CD4-positive, alpha-beta T cell (primary cell): ENCODE measurements around the gene NEU1. TPM values are rescaled to one million over a fixed set of nuclear protein-coding genes. Genes with fewer than 3 reads are reported as not detected.
A peak's percentile ranks its signal among the peaks of the same experiment; 100 is the strongest.
"Not testable (repeated sequence)": the region's sequence is repeated elsewhere in the genome, so short reads cannot be mapped to it uniquely, and the experiment has no call there.

Experiments used
- ATAC-seq: fragments of 200-7000 bp; cut with Tn5 transposase; one replicate; pipeline ENCODE4 v1.10.0; 2022; ENCODE audit warnings: mild to moderate bottlenecking; ENCODE audit not compliant: poor library complexity
- CTCF ChIA-PET: fragments of 350-600 bp; sonication (Branson Sonifier 250); formaldehyde crosslinking; loops from one replicate; lab custom pipeline; 2021; ENCODE audit warnings: antibody characterized with exemption, inconsistent platforms; lab: Charles Lee
- POLR2A ChIA-PET: fragments of 350-600 bp; sonication (Branson Sonifier 250); formaldehyde crosslinking; loops from one replicate; lab custom pipeline; 2021; ENCODE audit warnings: antibody characterized with exemption, inconsistent platforms; lab: Charles Lee
- DNase-seq, 14 experiments: peaks; one replicate each; pipeline ENCODE4 v3.0.0-alpha.2; 2013 to 2020; ENCODE audit warnings: mixed read lengths in 2 of 14
- H3K27ac ChIP-seq, 2 donors: one replicate each; pipeline versions ENCODE4 v1.5.1 to v1.7.0; 2013; ENCODE audit warnings: low read length in 2 of 2, low read depth in 1 of 2, mild to moderate bottlenecking in 1 of 2
- H3K27me3 ChIP-seq, 2 experiments: 1 replicate in 1 of 2; 2 replicates in 1 of 2; pipeline versions ENCODE4 v1.6.1 to v1.7.0; 2013; ENCODE audit warnings: low read length in 2 of 2, control low read depth in 1 of 2, mild to moderate bottlenecking in 1 of 2, moderate library complexity in 1 of 2; ENCODE audit not compliant: insufficient read depth in 2 of 2, control insufficient read depth in 1 of 2
- H3K36me3 ChIP-seq: one replicate; pipeline ENCODE4 v1.6.1; 2013; ENCODE audit warnings: low read length, control low read depth; ENCODE audit not compliant: insufficient read depth
- H3K4me1 ChIP-seq: one replicate; pipeline ENCODE4 v1.6.1; 2013; ENCODE audit warnings: low read length, control low read depth; ENCODE audit not compliant: insufficient read depth
- H3K4me3 ChIP-seq: one replicate; pipeline ENCODE4 v1.5.1; 2013; ENCODE audit warnings: mild to moderate bottlenecking, low read length, moderate library complexity
- H3K9me3 ChIP-seq, 2 experiments: 1 replicate in 1 of 2; 2 replicates in 1 of 2; pipeline versions ENCODE4 v1.6.1 to v1.7.0; 2013; ENCODE audit warnings: low read length in 2 of 2, mild to moderate bottlenecking in 2 of 2, control low read depth in 1 of 2, moderate library complexity in 1 of 2; ENCODE audit not compliant: control insufficient read depth in 1 of 2, insufficient read depth in 1 of 2
- H3K27ac Mint-ChIP-seq: one replicate; pipeline ENCODE4 v1.8.0; 2020; ENCODE audit warnings: mixed read lengths
- H3K27me3 Mint-ChIP-seq: one replicate; pipeline ENCODE4 v1.8.0; 2021; ENCODE audit warnings: mixed read lengths
- H3K36me3 Mint-ChIP-seq: one replicate; pipeline ENCODE4 v1.8.0; 2021; ENCODE audit warnings: low read depth, mixed read lengths
- H3K4me1 Mint-ChIP-seq: one replicate; pipeline ENCODE4 v1.8.0; 2021; ENCODE audit warnings: low read depth, mixed read lengths
- H3K4me3 Mint-ChIP-seq: one replicate; pipeline ENCODE4 v1.8.0; 2020; ENCODE audit warnings: mild to moderate bottlenecking, mixed read lengths
- H3K9me3 Mint-ChIP-seq: one replicate; pipeline ENCODE4 v1.8.0; 2020; ENCODE audit warnings: mixed read lengths
- intact Hi-C, 2 experiments: fragments of 100-400 bp; cut with DNase I in 1 of 2; cut with micrococcal nuclease in 1 of 2; formaldehyde crosslinking; loops; one replicate each; pipeline versions ENCODE4 v1.15.1 to v1.9.0; 2023 to 2025; cut with DNase I, micrococcal nuclease
- total RNA-seq, 174 experiments: library from RNA in 2 of 174; stranded (reverse) in 2 of 174; gene quantifications; one replicate each; pipeline ENCODE4 v1.2.3 and lab custom pipeline; 2021 to 2026
- TF ChIP-seq, protein P1 (sequence below): fragments of 200-600 bp; IDR thresholded peaks from one replicate; pipeline ENCODE4 v1.8.0; 2022; ENCODE audit warnings: antibody characterized with exemption, mild to moderate bottlenecking

The NEU1 gene
- total RNA-seq, 2 experiments from 2014 or later, result 19.7 to 21.1 TPM

- H3K9me3 Mint-ChIP-seq, result no peaks in the 10 kb centered on the region
- peaks cover 39% of the 10 kb centered on the region for H3K36me3 ChIP-seq
- CTCF ChIA-PET, result no interaction called here
- no peak overlapping the region for H3K4me3 ChIP-seq
- peak overlapping the region; percentile 69 for H3K4me3 Mint-ChIP-seq
- intact Hi-C loops, result loop anchor here in 1 of 2 experiments (2.0 to 10.0 kb wide), 2 partner anchors 37 to 1435 kb away; partner anchors contain the start of genes EHMT2 and RGL2
- H3K9me3 ChIP-seq, result no peaks in the 10 kb centered on the region
- ATAC-seq (no peak), DNase-seq (no peak)
- H3K27ac ChIP-seq, result no peak overlapping the region
- peaks cover 41% of the 10 kb centered on the region for H3K36me3 Mint-ChIP-seq
- no peaks in the 10 kb centered on the region for H3K27me3 ChIP-seq
- no peaks in the 10 kb centered on the region for H3K27me3 Mint-ChIP-seq
- H3K4me1 Mint-ChIP-seq, result peaks cover 28% of the 10 kb centered on the region
- TF ChIP-seq, protein P1, sequence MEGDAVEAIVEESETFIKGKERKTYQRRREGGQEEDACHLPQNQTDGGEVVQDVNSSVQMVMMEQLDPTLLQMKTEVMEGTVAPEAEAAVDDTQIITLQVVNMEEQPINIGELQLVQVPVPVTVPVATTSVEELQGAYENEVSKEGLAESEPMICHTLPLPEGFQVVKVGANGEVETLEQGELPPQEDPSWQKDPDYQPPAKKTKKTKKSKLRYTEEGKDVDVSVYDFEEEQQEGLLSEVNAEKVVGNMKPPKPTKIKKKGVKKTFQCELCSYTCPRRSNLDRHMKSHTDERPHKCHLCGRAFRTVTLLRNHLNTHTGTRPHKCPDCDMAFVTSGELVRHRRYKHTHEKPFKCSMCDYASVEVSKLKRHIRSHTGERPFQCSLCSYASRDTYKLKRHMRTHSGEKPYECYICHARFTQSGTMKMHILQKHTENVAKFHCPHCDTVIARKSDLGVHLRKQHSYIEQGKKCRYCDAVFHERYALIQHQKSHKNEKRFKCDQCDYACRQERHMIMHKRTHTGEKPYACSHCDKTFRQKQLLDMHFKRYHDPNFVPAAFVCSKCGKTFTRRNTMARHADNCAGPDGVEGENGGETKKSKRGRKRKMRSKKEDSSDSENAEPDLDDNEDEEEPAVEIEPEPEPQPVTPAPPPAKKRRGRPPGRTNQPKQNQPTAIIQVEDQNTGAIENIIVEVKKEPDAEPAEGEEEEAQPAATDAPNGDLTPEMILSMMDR, result no peak
- peaks cover 35% of the 10 kb centered on the region for H3K4me1 ChIP-seq
- POLR2A ChIA-PET, result interaction anchor here (1.0 kb wide), 1 partner anchor 24 kb away, joined by 4 read pairs; no protein-coding TSS in a partner anchor
- no peak overlapping the region for H3K27ac Mint-ChIP-seq
Measured at GRCh38 chr6:31859923-31860322, 2.7 kb downstream of the NEU1 start.

- ChIA-PET CTCF (no interaction called here), POLR2A (no interaction called here)
- Mint-ChIP-seq H3K9me3 (no peaks in the 10 kb centered on the region), H3K36me3 (peaks cover 38% of the 10 kb centered on the region), H3K4me3 (no peak overlapping the region), H3K27ac (no peak overlapping the region), H3K4me1 (peaks cover 21% of the 10 kb centered on the region), H3K27me3 (no peaks in the 10 kb centered on the region)
- TF ChIP-seq, protein P1, result no peak
- intact Hi-C loops, result no loop called here
- Histone ChIP-seq H3K27ac (no peak overlapping the region), H3K4me3 (no peak overlapping the region), H3K36me3 (peaks cover 39% of the 10 kb centered on the region), H3K27me3 (no peaks in the 10 kb centered on the region), H3K9me3 (no peaks in the 10 kb centered on the region), H3K4me1 (peaks cover 23% of the 10 kb centered on the region)
- DNase-seq, result no peak
- no peak for ATAC-seq
Measured at GRCh38 chr6:31858707-31859106, 3.9 kb downstream of the NEU1 start.

DNA sequence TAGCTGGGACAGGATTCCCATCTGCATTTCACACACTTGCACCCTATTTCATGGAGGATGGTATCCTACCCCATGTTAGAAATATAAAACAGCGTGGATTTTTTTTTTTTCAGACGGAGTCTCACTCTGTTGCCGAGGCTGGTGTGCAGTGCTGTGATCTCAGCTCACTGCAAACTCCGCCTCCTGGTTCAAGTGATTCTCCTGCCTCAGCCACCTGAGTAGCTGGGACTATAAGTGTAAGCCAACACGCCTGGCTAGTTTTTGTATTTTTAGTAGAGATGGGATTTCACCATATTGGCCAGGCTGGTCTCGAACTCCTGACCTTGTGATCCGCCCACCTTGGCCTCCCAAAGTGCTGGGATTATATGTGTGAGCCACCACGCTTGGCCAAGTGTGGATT is 4.8 kb downstream of the NEU1 start:
- intact Hi-C loops, POLR2A ChIA-PET, H3K4me3 ChIP-seq, H3K9me3 Mint-ChIP-seq, ATAC-seq, H3K27ac ChIP-seq, DNase-seq, H3K27me3 Mint-ChIP-seq, CTCF ChIA-PET, H3K27me3 ChIP-seq, H3K27ac Mint-ChIP-seq, H3K9me3 ChIP-seq, H3K4me3 Mint-ChIP-seq: not testable (repeated sequence)
- Mint-ChIP-seq H3K4me1 (peaks cover 16% of the 10 kb centered on the region), H3K36me3 (peaks cover 34% of the 10 kb centered on the region)
- peaks cover 39% of the 10 kb centered on the region for H3K36me3 ChIP-seq
- peaks cover 16% of the 10 kb centered on the region for H3K4me1 ChIP-seq

GRCh38 chr6:31851980-31852718 is 10.5 kb downstream of the NEU1 start:
- CTCF ChIA-PET, H3K36me3 ChIP-seq, ATAC-seq, H3K27me3 ChIP-seq, H3K27ac Mint-ChIP-seq, H3K9me3 ChIP-seq, H3K9me3 Mint-ChIP-seq, H3K4me3 ChIP-seq, H3K4me3 Mint-ChIP-seq, H3K4me1 ChIP-seq, H3K27ac ChIP-seq, intact Hi-C loops, H3K36me3 Mint-ChIP-seq, H3K4me1 Mint-ChIP-seq, DNase-seq, H3K27me3 Mint-ChIP-seq, POLR2A ChIA-PET: not testable (repeated sequence)
